HCT116 (cell line): ENCODE measurements around the gene CDCA3. TPM values are rescaled to one million over a fixed set of nuclear protein-coding genes. Genes with fewer than 3 reads are reported as not detected.

Experiments used
- ATAC-seq: fragments of 200-7000 bp; cut with Tn5 transposase; 2 replicates; pipeline ENCODE4 v1.9.1; 2020; ENCODE audit warnings: mild to moderate bottlenecking, moderate library complexity
- BruUV-seq: library from RNA; stranded (reverse); fragments of 400-500 nt; replicated peaks from 2 replicates; lab custom pipeline; 2021; lab: Mats Ljungman, UMichigan
- CTCF ChIA-PET: fragments of 300-600 bp; sonication (Branson Sonifier 250); formaldehyde crosslinking; loops from one replicate; lab custom pipeline; 2021; ENCODE audit warnings: antibody characterized with exemption; lab: Charles Lee
- POLR2A ChIA-PET: fragments of 300-600, 350-600 bp; sonication (Branson Sonifier 250); formaldehyde crosslinking; loops from one replicate; lab custom pipeline; 2021; ENCODE audit warnings: antibody characterized with exemption; lab: Charles Lee
- RAD21 ChIA-PET, 2 experiments: fragments of 300-600 bp; sonication (Branson Sonifier 250); formaldehyde crosslinking; loops; one replicate each; lab custom pipeline; 2023; ENCODE audit warnings: low total read pairs in 2 of 2; ENCODE audit not compliant: uncharacterized antibody in 2 of 2, unreplicated experiment in 2 of 2, low non-redundant PET in 1 of 2; lab: Charles Lee
- DNase-seq: peaks from one replicate; pipeline ENCODE4 v3.0.0-alpha.2; 2010; ENCODE audit warnings: low read depth, low spot score
- H2AFZ ChIP-seq: fragments of 200-600 bp; shearing (Covaris generic), sonication (generic); 2 replicates; pipeline ENCODE4 v1.6.1; 2017; ENCODE audit warnings: low read depth, mixed run types, mixed read lengths, antibody characterized with exemption, low read length; ENCODE audit not compliant: poor library complexity, severe bottlenecking
- H3K27ac ChIP-seq: 2 replicates; pipeline ENCODE4 v1.5.1; 2012; ENCODE audit warnings: low read depth, low read length
- H3K27me3 ChIP-seq: fragments of 200-600 bp; sonication (generic); 2 replicates; pipeline ENCODE4 v1.6.1; 2016; ENCODE audit warnings: mixed run types, low read length, mixed read lengths; ENCODE audit not compliant: insufficient read depth
- H3K36me3 ChIP-seq, 2 experiments: fragments of 200-500 bp in 1 of 2; fragments of 200-600 bp in 1 of 2; sonication (Bioruptor generic) in 1 of 2; sonication (generic) in 1 of 2; 2 replicates each; pipeline versions ENCODE4 v1.5.1 to v1.6.1; 2014 to 2016; ENCODE audit warnings: low read length in 2 of 2, inconsistent platforms in 1 of 2, mixed read lengths in 1 of 2, mixed run types in 1 of 2; ENCODE audit not compliant: insufficient read depth in 2 of 2, control insufficient read depth in 1 of 2
- H3K4me1 ChIP-seq, 2 experiments: fragments of 200-600 bp in 1 of 2; sonication (generic) in 1 of 2; 2 replicates each; pipeline versions ENCODE4 v1.5.1 to v1.6.1; 2012 to 2017; ENCODE audit warnings: low read length in 2 of 2, inconsistent platforms in 1 of 2, mild to moderate bottlenecking in 1 of 2, mixed read lengths in 1 of 2, mixed run types in 1 of 2, moderate library complexity in 1 of 2; ENCODE audit not compliant: insufficient read depth in 2 of 2, control insufficient read depth in 1 of 2
- H3K4me2 ChIP-seq: fragments of 200-600 bp; sonication (generic); 2 replicates; pipeline ENCODE4 v1.6.1; 2017; ENCODE audit warnings: mixed run types, low read length, mixed read lengths
- H3K4me3 ChIP-seq, 2 experiments: fragments of 200-600 bp in 1 of 2; sonication (generic) in 1 of 2; replicated peaks in 1 of 2; 2 replicates each; pipeline ENCODE4 v1.5.1; 2011 to 2016; ENCODE audit warnings: low read length in 2 of 2, control low read depth in 1 of 2, low read depth in 1 of 2, mild to moderate bottlenecking in 1 of 2, mixed read lengths in 1 of 2, mixed run types in 1 of 2
- H3K79me2 ChIP-seq: fragments of 200-600 bp; sonication (generic); 2 replicates; pipeline ENCODE4 v1.6.1; 2017; ENCODE audit warnings: mild to moderate bottlenecking, mixed run types, low read length, moderate library complexity, mixed read lengths; ENCODE audit not compliant: insufficient read depth
- H3K9ac ChIP-seq: fragments of 200-600 bp; sonication (generic); 2 replicates; pipeline ENCODE4 v1.6.1; 2016; ENCODE audit warnings: low read length, mixed read lengths
- H3K9me2 ChIP-seq: fragments of 200-600 bp; sonication (generic), shearing (Covaris generic); 2 replicates; pipeline ENCODE4 v1.6.1; 2017; ENCODE audit warnings: mixed run types, mild to moderate bottlenecking, moderate library complexity; ENCODE audit not compliant: insufficient read depth
- H3K9me3 ChIP-seq, 2 experiments: fragments of 200-500 bp in 1 of 2; fragments of 200-600 bp in 1 of 2; sonication (Bioruptor generic) in 1 of 2; sonication (generic) in 1 of 2; 2 replicates each; pipeline ENCODE4 v1.6.1; 2014 to 2017; ENCODE audit warnings: low read length in 2 of 2, mixed read lengths in 2 of 2, inconsistent platforms in 1 of 2, low read depth in 1 of 2, mild to moderate bottlenecking in 1 of 2, mixed run types in 1 of 2, moderate library complexity in 1 of 2; ENCODE audit not compliant: control insufficient read depth in 1 of 2, insufficient read depth in 1 of 2
- H4K20me1 ChIP-seq: fragments of 200-600 bp; sonication (generic), shearing (Covaris generic); 2 replicates; pipeline ENCODE4 v1.6.1; 2017; ENCODE audit warnings: mixed run types, mild to moderate bottlenecking, moderate library complexity; ENCODE audit not compliant: insufficient read depth
- EZH2phosphoT487 ChIP-seq: fragments of 200-600 bp; IDR thresholded peaks from 2 replicates; pipeline ENCODE4 v1.6.1; 2018; ENCODE audit warnings: antibody characterized with exemption, borderline replicate concordance
- POLR2AphosphoS5 ChIP-seq: IDR thresholded peaks from 2 replicates; pipeline ENCODE4 v1.6.1; 2011; ENCODE audit warnings: mild to moderate bottlenecking, low read depth, low read length, moderate library complexity
- SIN3A ChIP-seq: IDR thresholded peaks from 2 replicates; pipeline ENCODE4 v1.6.1; 2012; ENCODE audit warnings: low read depth
- intact Hi-C: fragments of 100-400 bp; cut with micrococcal nuclease; formaldehyde crosslinking; loops from 2 replicates; pipeline ENCODE4 v1.10.0; 2022
- total RNA-seq: library from RNA; stranded (reverse); gene quantifications from one replicate; pipeline ENCODE4 v1.2.1, GENCODE V29; 2021; ENCODE audit not compliant: unreplicated experiment
- TF ChIP-seq, protein P1 (sequence below): IDR thresholded peaks from 2 replicates; pipeline ENCODE4 v1.6.1; 2012; ENCODE audit warnings: low read depth

CDCA3 gene
- total RNA-seq, 1 experiment from 2014 or later = 63.0 TPM

DNA sequence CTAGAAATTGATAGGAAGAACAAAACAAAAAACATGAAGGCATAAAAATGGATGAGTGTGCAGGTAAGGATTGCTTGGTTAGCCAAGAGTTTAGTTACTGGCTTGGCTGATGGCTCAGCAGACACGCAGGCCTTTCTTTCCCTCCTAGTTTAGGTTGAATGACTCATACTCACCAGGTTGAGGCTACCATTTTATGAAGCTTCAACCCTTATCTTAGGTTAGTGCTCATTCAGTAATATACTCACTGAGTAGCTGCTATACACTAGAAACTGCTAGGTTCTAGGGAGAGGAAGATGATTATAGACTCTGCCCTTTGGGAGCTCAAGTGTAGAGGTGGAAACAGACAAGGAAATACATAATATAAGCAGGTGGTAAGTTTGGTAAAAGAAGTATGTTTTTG, 16.8 kb downstream of the CDCA3 start:
- Histone ChIP-seq H3K4me2 (no peak overlapping the region), H3K9me3 (no peaks in the 10 kb centered on the region), H3K4me1 (peaks cover 5 to 22% of the 10 kb centered on the region in 2 experiments), H4K20me1 (no peaks in the 10 kb centered on the region), H3K36me3 (peaks cover 16 to 33% of the 10 kb centered on the region in 2 experiments; a peak in 3 of 4 replicates), H3K4me3 (no peak overlapping the region)
- no peak for DNase-seq
- CTCF ChIA-PET = interaction anchor here (1.2 to 5.5 kb wide), 7 partner anchors 12 to 145 kb away, joined by 3 to 38 read pairs (median 3); partner anchors contain the start of genes CDCA3, GPR162, MLF2 and USP5
- no peak for TF ChIP-seq SIN3A
- TF ChIP-seq, all 23 proteins: peak for 0
- no TSS peak for BruUV-seq
- H3K27ac ChIP-seq = no peak overlapping the region
- intact Hi-C loops = no loop called here
- RAD21 ChIA-PET = no interaction called here
- POLR2A ChIA-PET = interaction anchor here (1.4 to 4.3 kb wide), 3 partner anchors 15 to 81 kb away, joined by 3 to 17 read pairs (median 5); partner anchors contain the start of genes CDCA3, MLF2 and USP5
- peaks cover 9% of the 10 kb centered on the region for H3K79me2 ChIP-seq
- no peaks in the 10 kb centered on the region for H3K27me3 ChIP-seq
- no peak for ATAC-seq
- H2AFZ ChIP-seq = no peak overlapping the region
- no peak overlapping the region for H3K9ac ChIP-seq
- no peaks in the 10 kb centered on the region for H3K9me2 ChIP-seq

DNA sequence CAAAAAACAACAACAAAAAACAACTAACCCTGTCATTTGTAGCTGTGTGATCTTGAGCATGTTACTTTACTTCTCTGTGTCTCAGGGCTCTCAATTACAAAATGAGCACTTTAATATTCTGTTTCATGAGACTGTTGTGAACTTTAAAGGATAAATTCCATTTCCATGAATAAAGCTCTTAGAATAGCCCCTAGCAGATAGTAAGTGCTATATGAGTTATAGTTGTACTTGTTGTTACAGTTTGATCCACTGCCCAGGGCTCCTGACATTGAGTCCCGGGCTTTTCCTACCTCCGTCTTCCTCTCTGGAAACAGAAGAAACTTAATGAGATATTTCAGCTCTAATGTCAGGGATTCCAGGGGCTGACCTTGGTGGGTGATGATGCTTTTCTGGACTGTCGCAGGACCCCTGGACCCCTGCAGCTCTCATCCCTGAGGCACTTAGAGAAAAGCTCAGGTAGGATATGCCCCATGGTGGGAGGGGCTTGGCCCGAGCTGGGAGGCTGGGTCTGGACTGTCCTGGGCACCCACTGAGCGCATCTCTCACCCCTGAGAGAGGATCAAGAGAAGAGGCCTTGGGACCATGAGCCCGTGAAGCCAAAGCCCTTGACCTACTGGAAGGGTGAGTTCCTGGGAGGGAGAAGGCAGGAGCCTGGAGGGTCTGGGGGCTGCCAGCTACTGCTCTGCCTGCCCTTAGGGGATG, 17.7 kb downstream of the CDCA3 start:
- Histone ChIP-seq H3K36me3 (peaks cover 16 to 31% of the 10 kb centered on the region in 2 experiments; a peak in 3 of 4 replicates), H3K9ac (no peak overlapping the region), H3K4me1 (peaks cover 5 to 22% of the 10 kb centered on the region in 2 experiments), H2AFZ (no peak overlapping the region), H4K20me1 (no peaks in the 10 kb centered on the region), H3K4me2 (no peak overlapping the region), H3K9me2 (no peaks in the 10 kb centered on the region), H3K27ac (no peak overlapping the region), H3K27me3 (no peaks in the 10 kb centered on the region), H3K4me3 (no peak overlapping the region), H3K79me2 (peaks cover 18% of the 10 kb centered on the region), H3K9me3 (no peaks in the 10 kb centered on the region)
- ChIA-PET CTCF (interaction anchor here (0.9 to 5.5 kb wide), 3 partner anchors 19 to 80 kb away, joined by 3 to 38 read pairs (median 22); partner anchors contain the start of genes CDCA3, MLF2 and USP5), POLR2A (interaction anchor here (4.3 kb wide), 1 partner anchor 18 kb away, joined by 17 read pairs; the partner anchor contains the start of genes CDCA3 and USP5), RAD21 (no interaction called here)
- intact Hi-C loops = no loop called here
- ATAC-seq (no peak), DNase-seq (no peak)
- no peak for TF ChIP-seq EZH2phosphoT487
- TF ChIP-seq POLR2AphosphoS5 = no peak
- TF ChIP-seq, protein P1, sequence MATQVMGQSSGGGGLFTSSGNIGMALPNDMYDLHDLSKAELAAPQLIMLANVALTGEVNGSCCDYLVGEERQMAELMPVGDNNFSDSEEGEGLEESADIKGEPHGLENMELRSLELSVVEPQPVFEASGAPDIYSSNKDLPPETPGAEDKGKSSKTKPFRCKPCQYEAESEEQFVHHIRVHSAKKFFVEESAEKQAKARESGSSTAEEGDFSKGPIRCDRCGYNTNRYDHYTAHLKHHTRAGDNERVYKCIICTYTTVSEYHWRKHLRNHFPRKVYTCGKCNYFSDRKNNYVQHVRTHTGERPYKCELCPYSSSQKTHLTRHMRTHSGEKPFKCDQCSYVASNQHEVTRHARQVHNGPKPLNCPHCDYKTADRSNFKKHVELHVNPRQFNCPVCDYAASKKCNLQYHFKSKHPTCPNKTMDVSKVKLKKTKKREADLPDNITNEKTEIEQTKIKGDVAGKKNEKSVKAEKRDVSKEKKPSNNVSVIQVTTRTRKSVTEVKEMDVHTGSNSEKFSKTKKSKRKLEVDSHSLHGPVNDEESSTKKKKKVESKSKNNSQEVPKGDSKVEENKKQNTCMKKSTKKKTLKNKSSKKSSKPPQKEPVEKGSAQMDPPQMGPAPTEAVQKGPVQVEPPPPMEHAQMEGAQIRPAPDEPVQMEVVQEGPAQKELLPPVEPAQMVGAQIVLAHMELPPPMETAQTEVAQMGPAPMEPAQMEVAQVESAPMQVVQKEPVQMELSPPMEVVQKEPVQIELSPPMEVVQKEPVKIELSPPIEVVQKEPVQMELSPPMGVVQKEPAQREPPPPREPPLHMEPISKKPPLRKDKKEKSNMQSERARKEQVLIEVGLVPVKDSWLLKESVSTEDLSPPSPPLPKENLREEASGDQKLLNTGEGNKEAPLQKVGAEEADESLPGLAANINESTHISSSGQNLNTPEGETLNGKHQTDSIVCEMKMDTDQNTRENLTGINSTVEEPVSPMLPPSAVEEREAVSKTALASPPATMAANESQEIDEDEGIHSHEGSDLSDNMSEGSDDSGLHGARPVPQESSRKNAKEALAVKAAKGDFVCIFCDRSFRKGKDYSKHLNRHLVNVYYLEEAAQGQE = no peak
- no TSS peak for BruUV-seq
